K562 (cell line): ENCODE results near the gene GDF15. TPM values are rescaled to one million over a fixed set of nuclear protein-coding genes. Genes with fewer than 3 reads are reported as not detected.
A peak's percentile ranks its signal among the peaks of the same experiment; 100 is the strongest.

Experiments used
- ATAC-seq: fragments of 200-7000 bp; cut with Tn5 transposase; 3 replicates; pipeline ENCODE4 v1.9.1; 2020; ENCODE audit warnings: moderate library complexity
- BruUV-seq: library from RNA; stranded (reverse); fragments of 400-500 nt; replicated peaks from 2 replicates; lab custom pipeline; 2021; lab: Mats Ljungman, UMichigan
- CTCF ChIA-PET: fragments of 300-600 bp; formaldehyde crosslinking; extraction: SDS; loops from one replicate; lab custom pipeline; 2021; ENCODE audit warnings: low intra/inter-chr PET ratio; lab: Yijun Ruan, JAX
- POLR2A ChIA-PET: fragments of 300-600, 350-650 bp; sonication (Branson Sonifier 250); formaldehyde crosslinking; extraction: SDS; loops from one replicate; lab custom pipeline; 2021; ENCODE audit warnings: antibody characterized with exemption, inconsistent platforms; lab: Yijun Ruan, JAX
- DNase-seq, 4 experiments: peaks; one replicate each; pipeline versions ENCODE4 v3.0.0 to v3.0.0-alpha.2; 2011 to 2018; ENCODE audit warnings: low spot score in 3 of 4, mixed read lengths in 3 of 4; ENCODE audit errors: extremely low read depth in 1 of 4
- FAIRE-seq: peaks from 2 replicates; lab custom pipeline; 2011; peaks lifted over from hg19 to GRCh38; lab: Jason Lieb, UNC
- H2AFZ ChIP-seq: 2 replicates; pipeline ENCODE4 v1.6.0; 2011; ENCODE audit warnings: low read depth, low read length, control low read depth, inconsistent platforms
- H3K27ac ChIP-seq: fragments of 200-600 bp; 3 replicates; pipeline ENCODE4 v1.8.0; 2011; ENCODE audit warnings: low read depth, mild to moderate bottlenecking, control low read depth, inconsistent platforms, low read length, moderate library complexity, mixed read lengths; ENCODE audit errors: extremely low read depth
- H3K27me3 ChIP-seq, 2 experiments: fragments of 300-600 bp in 1 of 2; 2 replicates in 1 of 2; 3 replicates in 1 of 2; pipeline versions ENCODE4 v1.6.0 to v1.8.0; 2011; ENCODE audit warnings: inconsistent platforms in 2 of 2, low read length in 2 of 2, mild to moderate bottlenecking in 1 of 2, mixed read lengths in 1 of 2, moderate library complexity in 1 of 2; ENCODE audit not compliant: control insufficient read depth in 2 of 2, insufficient read depth in 2 of 2
- H3K36me3 ChIP-seq: fragments of 300-600 bp; 3 replicates; pipeline ENCODE4 v1.8.0; 2011; ENCODE audit warnings: mild to moderate bottlenecking, low read length, inconsistent platforms; ENCODE audit not compliant: control insufficient read depth, insufficient read depth
- H3K4me1 ChIP-seq, 2 experiments: fragments of 200-600 bp in 1 of 2; replicated peaks in 1 of 2; 2 replicates in 1 of 2; 3 replicates in 1 of 2; pipeline versions ENCODE4 v1.5.1 to v1.8.0; 2011; ENCODE audit warnings: inconsistent platforms in 2 of 2, low read length in 2 of 2, mild to moderate bottlenecking in 1 of 2, mixed read lengths in 1 of 2, moderate library complexity in 1 of 2; ENCODE audit not compliant: control insufficient read depth in 2 of 2, insufficient read depth in 2 of 2
- H3K4me2 ChIP-seq: 2 replicates; pipeline ENCODE4 v1.6.1; 2011; ENCODE audit warnings: low read length, control low read depth, inconsistent platforms, mixed read lengths; ENCODE audit not compliant: insufficient read depth
- H3K4me3 ChIP-seq: fragments of 200-600 bp; sonication (generic), shearing (Covaris generic); 2 replicates; pipeline ENCODE4 v1.5.1; 2016; ENCODE audit warnings: control low read depth, inconsistent platforms
- H3K79me2 ChIP-seq: fragments of 200-600 bp; 3 replicates; pipeline ENCODE4 v1.8.0; 2011; ENCODE audit warnings: low read length, inconsistent platforms; ENCODE audit not compliant: control insufficient read depth, insufficient read depth
- H3K9ac ChIP-seq, 2 experiments: 2 replicates each; pipeline versions ENCODE4 v1.6.0 to v1.6.1; 2011; ENCODE audit warnings: low read depth in 2 of 2, low read length in 2 of 2, control low read depth in 1 of 2, inconsistent platforms in 1 of 2, mild to moderate bottlenecking in 1 of 2, mixed read lengths in 1 of 2; ENCODE audit not compliant: insufficient read depth in 1 of 2
- H3K9me1 ChIP-seq: one replicate; pipeline ENCODE4 v1.6.0; 2011; ENCODE audit warnings: inconsistent platforms, mild to moderate bottlenecking, low read length, moderate library complexity; ENCODE audit not compliant: control insufficient read depth, insufficient read depth
- H3K9me3 ChIP-seq: replicated peaks from 2 replicates; pipeline ENCODE4 v1.5.1; 2011; ENCODE audit warnings: low read depth, low read length, inconsistent platforms; ENCODE audit not compliant: control insufficient read depth, insufficient read depth
- H4K20me1 ChIP-seq: replicated peaks from 2 replicates; pipeline ENCODE4 v1.6.1; 2011; ENCODE audit warnings: low read length, inconsistent platforms, mixed read lengths; ENCODE audit not compliant: control insufficient read depth, insufficient read depth
- RBFOX2 ChIP-seq: fragments of 200-400 bp; formaldehyde crosslinking; IDR thresholded peaks from 2 replicates; pipeline ENCODE4 v1.6.1; 2017; ENCODE audit warnings: low read depth, mild to moderate bottlenecking, low read length, moderate library complexity
- WGBS: fragments of 100-300 bp; shearing (Covaris generic); methylation state at CpG from one replicate; pipeline ENCODE4 v1.1.6; 2016; ENCODE audit warnings: low coverage, mixed read lengths; ENCODE audit not compliant: insufficient coverage; ENCODE audit errors: missing lambda C conversion rate; 5-methylcytosine and 5-hydroxymethylcytosine counted together
- in situ Hi-C: fragments of 300-500 bp; cut with MboI; formaldehyde crosslinking; loops from 4 replicates; pipeline ENCODE4 v1.15.0; 2018; ENCODE audit warnings: inconsistent platforms, mixed read lengths
- intact Hi-C: fragments of 100-400 bp; cut with micrococcal nuclease; formaldehyde crosslinking; loops from 2 replicates; pipeline ENCODE4 v1.14.2; 2022
- polyA plus RNA-seq, 8 experiments: library from polyadenylated mRNA; depleted of rRNA in 4 of 8; stranded (reverse) in 5 of 8; unstranded in 3 of 8; fragments of >200 nt; fragmentation: Nextera tagmentation in 2 of 8; fragmentation: Illumina TruSeq in 1 of 8; extraction: Ambion mirVana in 2 of 8; extraction: Trizol in 1 of 8; gene quantifications; 2 replicates each; pipeline versions ENCODE4 v1.2.1 to v1.2.3, GENCODE V29; 2011 to 2014; ENCODE audit warnings: inconsistent platforms in 1 of 8, missing spikeins in 1 of 8
- total RNA-seq, 7 experiments: library from RNA; depleted of rRNA in 6 of 7; stranded (reverse); fragments of >200 nt in 6 of 7; fragmentation: Illumina TruSeq in 2 of 7; extraction: Trizol in 2 of 7; gene quantifications; 2 replicates each; pipeline versions ENCODE4 v1.2.1 to v1.2.3, GENCODE V29; 2011 to 2021; ENCODE audit warnings: low replicate concordance in 1 of 7
- TF ChIP-seq, protein P1 (sequence below): fragments of 450-650 bp; IDR thresholded peaks from 2 replicates; pipeline ENCODE4 v1.6.1; 2016; ENCODE audit warnings: borderline replicate concordance

The GDF15 gene
- total and polyA plus RNA-seq, 9 of the 15 experiments (the other 6 are each of a cell fraction or from before 2014, with no cell fraction given) = 2.3 to 82.4 (median 12.5) TPM

DNA sequence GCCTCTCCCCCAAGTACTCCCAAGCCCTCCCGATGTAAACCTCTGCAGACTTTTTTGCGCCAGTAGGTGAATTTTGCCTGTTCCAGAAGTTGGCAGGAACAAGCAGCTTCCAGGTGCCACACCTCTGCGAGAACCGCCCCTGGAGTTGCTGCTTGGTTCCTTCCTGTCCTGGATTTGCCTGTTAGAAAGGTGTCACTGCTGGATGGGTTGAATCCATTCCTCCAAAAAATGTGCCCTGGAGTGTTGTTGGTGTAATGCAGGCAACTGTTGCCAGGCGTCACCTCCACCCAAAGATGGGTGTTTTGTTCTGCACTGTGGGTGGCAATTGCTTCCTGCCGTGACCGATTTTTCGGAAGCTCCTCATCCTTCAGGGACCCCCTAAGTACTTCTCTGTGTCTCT, 39.9 kb upstream of the GDF15 start:
- DNase-seq = no peak
- 93% methylated on average over 8 of the region's 8 CpGs for WGBS
- in situ Hi-C loops = no loop called here

More for the DNA sequence above, 39.9 kb upstream of the GDF15 start:
- FAIRE-seq (no peak), ATAC-seq (no peak)
- no peaks in the 10 kb centered on the region for H3K9me3 ChIP-seq
- ChIA-PET POLR2A (no interaction called here), CTCF (no interaction called here)
- no TSS peak for BruUV-seq
- H3K9ac ChIP-seq = no peak overlapping the region; a peak in 1 of 4 replicates
- H3K79me2 ChIP-seq = peaks cover 23% of the 10 kb centered on the region
- H2AFZ ChIP-seq = no peak overlapping the region
- no peaks in the 10 kb centered on the region for H3K27me3 ChIP-seq
- H3K4me1 ChIP-seq = peaks cover 3 to 22% of the 10 kb centered on the region in 2 experiments; a peak in 4 of 5 replicates
- no peaks in the 10 kb centered on the region for H4K20me1 ChIP-seq
- H3K4me3 ChIP-seq = no peak overlapping the region
- intact Hi-C loops = loop anchor here (5.0 kb wide), 1 partner anchor 41 kb away; the partner anchor contains the start of gene GDF15
- H3K9me1 ChIP-seq = no peaks in the 10 kb centered on the region
- H3K4me2 ChIP-seq = no peak overlapping the region
- H3K27ac ChIP-seq = no peak overlapping the region
- TF ChIP-seq, protein P1, sequence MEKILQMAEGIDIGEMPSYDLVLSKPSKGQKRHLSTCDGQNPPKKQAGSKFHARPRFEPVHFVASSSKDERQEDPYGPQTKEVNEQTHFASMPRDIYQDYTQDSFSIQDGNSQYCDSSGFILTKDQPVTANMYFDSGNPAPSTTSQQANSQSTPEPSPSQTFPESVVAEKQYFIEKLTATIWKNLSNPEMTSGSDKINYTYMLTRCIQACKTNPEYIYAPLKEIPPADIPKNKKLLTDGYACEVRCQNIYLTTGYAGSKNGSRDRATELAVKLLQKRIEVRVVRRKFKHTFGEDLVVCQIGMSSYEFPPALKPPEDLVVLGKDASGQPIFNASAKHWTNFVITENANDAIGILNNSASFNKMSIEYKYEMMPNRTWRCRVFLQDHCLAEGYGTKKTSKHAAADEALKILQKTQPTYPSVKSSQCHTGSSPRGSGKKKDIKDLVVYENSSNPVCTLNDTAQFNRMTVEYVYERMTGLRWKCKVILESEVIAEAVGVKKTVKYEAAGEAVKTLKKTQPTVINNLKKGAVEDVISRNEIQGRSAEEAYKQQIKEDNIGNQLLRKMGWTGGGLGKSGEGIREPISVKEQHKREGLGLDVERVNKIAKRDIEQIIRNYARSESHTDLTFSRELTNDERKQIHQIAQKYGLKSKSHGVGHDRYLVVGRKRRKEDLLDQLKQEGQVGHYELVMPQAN = no peak
- peak; percentile 37; the same call in 1 of the 2 replicates for TF ChIP-seq RBFOX2
- peaks cover 62% of the 10 kb centered on the region for H3K36me3 ChIP-seq
